HG02938 (cell line): Measurements from ENCODE around the gene RAP2B.
"Not testable (repeated sequence)": the region's sequence is repeated elsewhere in the genome, so short reads cannot be mapped to it uniquely, and the experiment has no call there.

ENCODE experiments used
- ATAC-seq: cut with Tn5 transposase; IDR thresholded peaks from one replicate; pipeline ENCODE4 v1.9.1; 2021; ENCODE audit warnings: mild to moderate bottlenecking, moderate library complexity; ENCODE audit not compliant: unreplicated experiment

Gene RAP2B

GRCh38 chr3:153192327-153192726 is 30.3 kb downstream of the RAP2B start:
- ATAC-seq: no peak

- ATAC-seq: not testable (repeated sequence)
Observed at GRCh38 chr3:153193786-153194476, 31.9 kb downstream of the RAP2B start.

- no peak for ATAC-seq
Observed at GRCh38 chr3:153195349-153195879, 33.4 kb downstream of the RAP2B start.

GRCh38 chr3:153209596-153209995 is 47.6 kb downstream of the RAP2B start:
- no peak for ATAC-seq

- ATAC-seq: no peak
Observed at GRCh38 chr3:153210146-153210545, 48.1 kb downstream of the RAP2B start.

GRCh38 chr3:153210660-153211059 is 48.6 kb downstream of the RAP2B start:
- ATAC-seq: no peak

- ATAC-seq: no peak
Observed at GRCh38 chr3:153215497-153215896, 53.5 kb downstream of the RAP2B start.

GRCh38 chr3:153215966-153216365 is 53.9 kb downstream of the RAP2B start:
- ATAC-seq: no peak

- ATAC-seq: no peak
Observed at GRCh38 chr3:153216928-153217327, 54.9 kb downstream of the RAP2B start.

GRCh38 chr3:153219146-153219545 is 57.1 kb downstream of the RAP2B start:
- no peak for ATAC-seq
